HCT116 (cell line): ENCODE results near the gene DAND5. TPM values are rescaled to one million over a fixed set of nuclear protein-coding genes. Genes with fewer than 3 reads are reported as not detected.

Experiments used
- ATAC-seq: fragments of 200-7000 bp; cut with Tn5 transposase; 2 replicates; pipeline ENCODE4 v1.9.1; 2020; ENCODE audit warnings: mild to moderate bottlenecking, moderate library complexity
- BruUV-seq: library from RNA; stranded (reverse); fragments of 400-500 nt; replicated peaks from 2 replicates; lab custom pipeline; 2021; lab: Mats Ljungman, UMichigan
- CTCF ChIA-PET: fragments of 300-600 bp; sonication (Branson Sonifier 250); formaldehyde crosslinking; loops from one replicate; lab custom pipeline; 2021; ENCODE audit warnings: antibody characterized with exemption; lab: Charles Lee
- POLR2A ChIA-PET: fragments of 300-600, 350-600 bp; sonication (Branson Sonifier 250); formaldehyde crosslinking; loops from one replicate; lab custom pipeline; 2021; ENCODE audit warnings: antibody characterized with exemption; lab: Charles Lee
- RAD21 ChIA-PET, 2 experiments: fragments of 300-600 bp; sonication (Branson Sonifier 250); formaldehyde crosslinking; loops; one replicate each; lab custom pipeline; 2023; ENCODE audit warnings: low total read pairs in 2 of 2; ENCODE audit not compliant: uncharacterized antibody in 2 of 2, unreplicated experiment in 2 of 2, low non-redundant PET in 1 of 2; lab: Charles Lee
- DNase-seq: peaks from one replicate; pipeline ENCODE4 v3.0.0-alpha.2; 2010; ENCODE audit warnings: low read depth, low spot score
- H2AFZ ChIP-seq: fragments of 200-600 bp; shearing (Covaris generic), sonication (generic); 2 replicates; pipeline ENCODE4 v1.6.1; 2017; ENCODE audit warnings: low read depth, mixed run types, mixed read lengths, antibody characterized with exemption, low read length; ENCODE audit not compliant: poor library complexity, severe bottlenecking
- H3K27ac ChIP-seq: 2 replicates; pipeline ENCODE4 v1.5.1; 2012; ENCODE audit warnings: low read depth, low read length
- H3K27me3 ChIP-seq: fragments of 200-600 bp; sonication (generic); 2 replicates; pipeline ENCODE4 v1.6.1; 2016; ENCODE audit warnings: mixed run types, low read length, mixed read lengths; ENCODE audit not compliant: insufficient read depth
- H3K36me3 ChIP-seq, 2 experiments: fragments of 200-500 bp in 1 of 2; fragments of 200-600 bp in 1 of 2; sonication (Bioruptor generic) in 1 of 2; sonication (generic) in 1 of 2; 2 replicates each; pipeline versions ENCODE4 v1.5.1 to v1.6.1; 2014 to 2016; ENCODE audit warnings: low read length in 2 of 2, inconsistent platforms in 1 of 2, mixed read lengths in 1 of 2, mixed run types in 1 of 2; ENCODE audit not compliant: insufficient read depth in 2 of 2, control insufficient read depth in 1 of 2
- H3K4me1 ChIP-seq, 2 experiments: fragments of 200-600 bp in 1 of 2; sonication (generic) in 1 of 2; 2 replicates each; pipeline versions ENCODE4 v1.5.1 to v1.6.1; 2012 to 2017; ENCODE audit warnings: low read length in 2 of 2, inconsistent platforms in 1 of 2, mild to moderate bottlenecking in 1 of 2, mixed read lengths in 1 of 2, mixed run types in 1 of 2, moderate library complexity in 1 of 2; ENCODE audit not compliant: insufficient read depth in 2 of 2, control insufficient read depth in 1 of 2
- H3K4me2 ChIP-seq: fragments of 200-600 bp; sonication (generic); 2 replicates; pipeline ENCODE4 v1.6.1; 2017; ENCODE audit warnings: mixed run types, low read length, mixed read lengths
- H3K4me3 ChIP-seq, 2 experiments: fragments of 200-600 bp in 1 of 2; sonication (generic) in 1 of 2; replicated peaks in 1 of 2; 2 replicates each; pipeline ENCODE4 v1.5.1; 2011 to 2016; ENCODE audit warnings: low read length in 2 of 2, control low read depth in 1 of 2, low read depth in 1 of 2, mild to moderate bottlenecking in 1 of 2, mixed read lengths in 1 of 2, mixed run types in 1 of 2
- H3K79me2 ChIP-seq: fragments of 200-600 bp; sonication (generic); 2 replicates; pipeline ENCODE4 v1.6.1; 2017; ENCODE audit warnings: mild to moderate bottlenecking, mixed run types, low read length, moderate library complexity, mixed read lengths; ENCODE audit not compliant: insufficient read depth
- H3K9ac ChIP-seq: fragments of 200-600 bp; sonication (generic); 2 replicates; pipeline ENCODE4 v1.6.1; 2016; ENCODE audit warnings: low read length, mixed read lengths
- H3K9me2 ChIP-seq: fragments of 200-600 bp; sonication (generic), shearing (Covaris generic); 2 replicates; pipeline ENCODE4 v1.6.1; 2017; ENCODE audit warnings: mixed run types, mild to moderate bottlenecking, moderate library complexity; ENCODE audit not compliant: insufficient read depth
- H3K9me3 ChIP-seq, 2 experiments: fragments of 200-500 bp in 1 of 2; fragments of 200-600 bp in 1 of 2; sonication (Bioruptor generic) in 1 of 2; sonication (generic) in 1 of 2; 2 replicates each; pipeline ENCODE4 v1.6.1; 2014 to 2017; ENCODE audit warnings: low read length in 2 of 2, mixed read lengths in 2 of 2, inconsistent platforms in 1 of 2, low read depth in 1 of 2, mild to moderate bottlenecking in 1 of 2, mixed run types in 1 of 2, moderate library complexity in 1 of 2; ENCODE audit not compliant: control insufficient read depth in 1 of 2, insufficient read depth in 1 of 2
- H4K20me1 ChIP-seq: fragments of 200-600 bp; sonication (generic), shearing (Covaris generic); 2 replicates; pipeline ENCODE4 v1.6.1; 2017; ENCODE audit warnings: mixed run types, mild to moderate bottlenecking, moderate library complexity; ENCODE audit not compliant: insufficient read depth
- CBX3 ChIP-seq: IDR thresholded peaks from 2 replicates; pipeline ENCODE4 v1.6.1; 2012; ENCODE audit warnings: low read depth
- CEBPB ChIP-seq: IDR thresholded peaks from 2 replicates; pipeline ENCODE4 v1.6.1; 2012; ENCODE audit warnings: low read depth
- EGR1 ChIP-seq: IDR thresholded peaks from 2 replicates; pipeline ENCODE4 v1.6.1; 2012; ENCODE audit warnings: low read depth
- EZH2 ChIP-seq: fragments of 200-600 bp; sonication (generic); IDR thresholded peaks from 2 replicates; pipeline ENCODE4 v1.6.1; 2017; ENCODE audit warnings: antibody characterized with exemption, mixed run types
- EZH2phosphoT487 ChIP-seq: fragments of 200-600 bp; IDR thresholded peaks from 2 replicates; pipeline ENCODE4 v1.6.1; 2018; ENCODE audit warnings: antibody characterized with exemption, borderline replicate concordance
- FOSL1 ChIP-seq: IDR thresholded peaks from 2 replicates; pipeline ENCODE4 v1.6.1; 2012; ENCODE audit warnings: low read depth
- JUND ChIP-seq: IDR thresholded peaks from 2 replicates; pipeline ENCODE4 v1.6.1; 2012
- POLR2AphosphoS5 ChIP-seq: IDR thresholded peaks from 2 replicates; pipeline ENCODE4 v1.6.1; 2011; ENCODE audit warnings: mild to moderate bottlenecking, low read depth, low read length, moderate library complexity
- SIN3A ChIP-seq: IDR thresholded peaks from 2 replicates; pipeline ENCODE4 v1.6.1; 2012; ENCODE audit warnings: low read depth
- SP1 ChIP-seq: IDR thresholded peaks from 2 replicates; pipeline ENCODE4 v1.6.1; 2012; ENCODE audit warnings: low read depth
- SRF ChIP-seq: IDR thresholded peaks from 2 replicates; pipeline ENCODE4 v1.6.1; 2012; ENCODE audit warnings: low read depth
- TCF7L2 ChIP-seq: IDR thresholded peaks from 2 replicates; pipeline ENCODE4 v1.7.0; 2011; ENCODE audit warnings: borderline replicate concordance, inconsistent platforms; ENCODE audit not compliant: insufficient read depth, insufficient read length; ENCODE audit errors: extremely low read depth
- YY1 ChIP-seq: IDR thresholded peaks from 2 replicates; pipeline ENCODE4 v1.6.1; 2011; ENCODE audit warnings: low read length, low read depth, moderate library complexity, mild to moderate bottlenecking; ENCODE audit not compliant: insufficient replicate concordance; ENCODE audit errors: extremely low read depth
- ZFX ChIP-seq: fragments of 450-650 bp; IDR thresholded peaks from 2 replicates; pipeline ENCODE4 v1.6.1; 2017
- ZNF274 ChIP-seq: fragments of 200-500 bp; sonication (Bioruptor generic); IDR thresholded peaks from 2 replicates; pipeline ENCODE4 v1.6.1; 2014; ENCODE audit warnings: mild to moderate bottlenecking, low read depth, low read length, inconsistent platforms
- intact Hi-C: fragments of 100-400 bp; cut with micrococcal nuclease; formaldehyde crosslinking; loops from 2 replicates; pipeline ENCODE4 v1.10.0; 2022
- total RNA-seq: library from RNA; stranded (reverse); gene quantifications from one replicate; pipeline ENCODE4 v1.2.1, GENCODE V29; 2021; ENCODE audit not compliant: unreplicated experiment
- TF ChIP-seq, protein P1 (sequence below): IDR thresholded peaks from 2 replicates; pipeline ENCODE4 v1.6.1; 2012
- TF ChIP-seq, protein P2 (sequence below): IDR thresholded peaks from 2 replicates; pipeline ENCODE4 v1.6.1; 2011; ENCODE audit warnings: mild to moderate bottlenecking, low read length, moderate library complexity; ENCODE audit not compliant: insufficient replicate concordance; ENCODE audit errors: extremely low read depth
- TF ChIP-seq, protein P3 (sequence below): IDR thresholded peaks from 2 replicates; pipeline ENCODE4 v1.6.1; 2012; ENCODE audit warnings: low read depth
- TF ChIP-seq, protein P4 (sequence below): IDR thresholded peaks from 2 replicates; pipeline ENCODE4 v1.6.1; 2012

The DAND5 gene
- total RNA-seq, 1 experiment from 2014 or later: 0.25 TPM

DNA sequence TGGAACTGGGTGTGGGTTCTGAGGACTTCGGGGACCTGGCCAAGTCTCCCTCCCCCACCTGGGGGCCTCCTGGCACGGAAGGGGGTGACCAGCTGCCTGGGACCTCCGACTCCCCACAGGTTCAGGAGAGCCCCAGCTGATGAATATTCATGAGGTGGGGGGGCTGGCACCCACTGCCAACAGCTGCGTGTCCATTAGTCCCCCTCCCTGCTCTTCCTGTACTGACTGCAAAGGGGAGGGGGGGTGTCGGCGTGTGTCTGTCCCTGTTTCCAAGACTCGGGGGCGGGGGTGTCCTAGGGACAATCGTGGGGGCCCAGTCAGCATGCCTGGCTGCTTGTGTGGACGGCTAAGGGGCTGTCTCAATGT, 15.3 kb downstream of the DAND5 start:
- ATAC-seq (no peak; the same call in 1 of the 2 replicates), DNase-seq (no peak)
- TF ChIP-seq, protein P1, sequence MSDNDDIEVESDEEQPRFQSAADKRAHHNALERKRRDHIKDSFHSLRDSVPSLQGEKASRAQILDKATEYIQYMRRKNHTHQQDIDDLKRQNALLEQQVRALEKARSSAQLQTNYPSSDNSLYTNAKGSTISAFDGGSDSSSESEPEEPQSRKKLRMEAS: no peak
- no peak for TF ChIP-seq YY1
- no peak for TF ChIP-seq CEBPB
- no peak for TF ChIP-seq POLR2AphosphoS5
- TF ChIP-seq, protein P2, sequence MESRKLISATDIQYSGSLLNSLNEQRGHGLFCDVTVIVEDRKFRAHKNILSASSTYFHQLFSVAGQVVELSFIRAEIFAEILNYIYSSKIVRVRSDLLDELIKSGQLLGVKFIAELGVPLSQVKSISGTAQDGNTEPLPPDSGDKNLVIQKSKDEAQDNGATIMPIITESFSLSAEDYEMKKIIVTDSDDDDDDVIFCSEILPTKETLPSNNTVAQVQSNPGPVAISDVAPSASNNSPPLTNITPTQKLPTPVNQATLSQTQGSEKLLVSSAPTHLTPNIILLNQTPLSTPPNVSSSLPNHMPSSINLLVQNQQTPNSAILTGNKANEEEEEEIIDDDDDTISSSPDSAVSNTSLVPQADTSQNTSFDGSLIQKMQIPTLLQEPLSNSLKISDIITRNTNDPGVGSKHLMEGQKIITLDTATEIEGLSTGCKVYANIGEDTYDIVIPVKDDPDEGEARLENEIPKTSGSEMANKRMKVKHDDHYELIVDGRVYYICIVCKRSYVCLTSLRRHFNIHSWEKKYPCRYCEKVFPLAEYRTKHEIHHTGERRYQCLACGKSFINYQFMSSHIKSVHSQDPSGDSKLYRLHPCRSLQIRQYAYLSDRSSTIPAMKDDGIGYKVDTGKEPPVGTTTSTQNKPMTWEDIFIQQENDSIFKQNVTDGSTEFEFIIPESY: no peak
- TF ChIP-seq EGR1: no peak
- TF ChIP-seq JUND: no peak
- no peak for TF ChIP-seq SRF
- TF ChIP-seq EZH2phosphoT487: no peak
- TF ChIP-seq, protein P3, sequence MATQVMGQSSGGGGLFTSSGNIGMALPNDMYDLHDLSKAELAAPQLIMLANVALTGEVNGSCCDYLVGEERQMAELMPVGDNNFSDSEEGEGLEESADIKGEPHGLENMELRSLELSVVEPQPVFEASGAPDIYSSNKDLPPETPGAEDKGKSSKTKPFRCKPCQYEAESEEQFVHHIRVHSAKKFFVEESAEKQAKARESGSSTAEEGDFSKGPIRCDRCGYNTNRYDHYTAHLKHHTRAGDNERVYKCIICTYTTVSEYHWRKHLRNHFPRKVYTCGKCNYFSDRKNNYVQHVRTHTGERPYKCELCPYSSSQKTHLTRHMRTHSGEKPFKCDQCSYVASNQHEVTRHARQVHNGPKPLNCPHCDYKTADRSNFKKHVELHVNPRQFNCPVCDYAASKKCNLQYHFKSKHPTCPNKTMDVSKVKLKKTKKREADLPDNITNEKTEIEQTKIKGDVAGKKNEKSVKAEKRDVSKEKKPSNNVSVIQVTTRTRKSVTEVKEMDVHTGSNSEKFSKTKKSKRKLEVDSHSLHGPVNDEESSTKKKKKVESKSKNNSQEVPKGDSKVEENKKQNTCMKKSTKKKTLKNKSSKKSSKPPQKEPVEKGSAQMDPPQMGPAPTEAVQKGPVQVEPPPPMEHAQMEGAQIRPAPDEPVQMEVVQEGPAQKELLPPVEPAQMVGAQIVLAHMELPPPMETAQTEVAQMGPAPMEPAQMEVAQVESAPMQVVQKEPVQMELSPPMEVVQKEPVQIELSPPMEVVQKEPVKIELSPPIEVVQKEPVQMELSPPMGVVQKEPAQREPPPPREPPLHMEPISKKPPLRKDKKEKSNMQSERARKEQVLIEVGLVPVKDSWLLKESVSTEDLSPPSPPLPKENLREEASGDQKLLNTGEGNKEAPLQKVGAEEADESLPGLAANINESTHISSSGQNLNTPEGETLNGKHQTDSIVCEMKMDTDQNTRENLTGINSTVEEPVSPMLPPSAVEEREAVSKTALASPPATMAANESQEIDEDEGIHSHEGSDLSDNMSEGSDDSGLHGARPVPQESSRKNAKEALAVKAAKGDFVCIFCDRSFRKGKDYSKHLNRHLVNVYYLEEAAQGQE: no peak
- TF ChIP-seq FOSL1: no peak
- TF ChIP-seq, protein P4, sequence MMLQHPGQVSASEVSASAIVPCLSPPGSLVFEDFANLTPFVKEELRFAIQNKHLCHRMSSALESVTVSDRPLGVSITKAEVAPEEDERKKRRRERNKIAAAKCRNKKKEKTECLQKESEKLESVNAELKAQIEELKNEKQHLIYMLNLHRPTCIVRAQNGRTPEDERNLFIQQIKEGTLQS: no peak
- no peak for TF ChIP-seq CBX3
- TF ChIP-seq SP1: no peak
- no peak for TF ChIP-seq EZH2
- TF ChIP-seq ZFX: no peak
- TF ChIP-seq SIN3A: no peak
- no peak for TF ChIP-seq TCF7L2
- no peak for TF ChIP-seq ZNF274
- Histone ChIP-seq H3K4me1 (peaks cover 21 to 28% of the 10 kb centered on the region in 2 experiments; a peak in 3 of 4 replicates), H3K9ac (peak overlapping the region; percentile 26; the same call in 1 of the 2 replicates), H3K9me2 (no peaks in the 10 kb centered on the region), H3K4me3 (peak overlapping the region in 1 of 2 experiments; percentile 4; a peak in 1 of 4 replicates), H3K36me3 (no peaks in the 10 kb centered on the region), H3K9me3 (no peaks in the 10 kb centered on the region), H4K20me1 (no peaks in the 10 kb centered on the region), H3K79me2 (no peaks in the 10 kb centered on the region), H3K4me2 (peak overlapping the region; percentile 64), H3K27ac (no peak overlapping the region; the same call in 1 of the 2 replicates), H3K27me3 (no peaks in the 10 kb centered on the region), H2AFZ (no peak overlapping the region)
- no TSS peak for BruUV-seq
- intact Hi-C loops: no loop called here
- ChIA-PET CTCF (interaction anchor here (0.7 to 2.3 kb wide), 7 partner anchors 44 to 350 kb away, joined by 3 to 23 read pairs (median 5); no protein-coding TSS in a partner anchor), POLR2A (interaction anchor here (0.6 to 1.4 kb wide), 5 partner anchors 19 to 888 kb away, joined by 3 to 6 read pairs (median 3); no protein-coding TSS in a partner anchor), RAD21 (interaction anchor here (0.8 to 1.6 kb wide), 7 partner anchors 19 to 109 kb away, joined by 3 to 10 read pairs (median 3); no protein-coding TSS in a partner anchor)
